WI38 (cell line): ENCODE results near the gene ALAS1.

Experiments
- H3K4me3 ChIP-seq: 2 replicates; pipeline ENCODE4 v1.5.1; 2011; ENCODE audit warnings: low read depth, mild to moderate bottlenecking, control low read depth, low read length
- CTCF ChIP-seq: IDR thresholded peaks from 2 replicates; pipeline ENCODE4 v1.5.1; 2012; ENCODE audit warnings: low read depth, mild to moderate bottlenecking, control low read depth, low read length

Gene ALAS1

DNA sequence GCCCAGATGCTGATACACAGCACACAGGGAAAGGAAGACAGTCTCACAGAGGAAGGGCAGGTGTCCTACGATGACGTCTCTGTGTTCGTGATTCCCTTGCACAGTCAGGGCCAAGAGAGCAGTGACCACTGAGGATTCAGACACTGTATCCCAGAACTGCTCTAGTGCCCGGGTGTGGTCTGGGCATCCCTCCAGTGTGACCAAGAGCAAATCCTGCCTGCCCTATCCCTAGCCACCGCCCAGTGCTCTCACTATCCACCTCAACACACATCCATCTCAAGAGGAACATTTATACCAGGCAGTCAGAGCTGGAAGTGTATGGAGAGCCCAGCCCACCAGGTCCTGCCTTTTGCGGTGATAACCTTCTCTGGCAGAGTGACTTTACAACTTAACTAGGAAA lies 51.7 kb downstream of the ALAS1 start:
- no peak for TF ChIP-seq CTCF
- H3K4me3 ChIP-seq = no peak overlapping the region

DNA sequence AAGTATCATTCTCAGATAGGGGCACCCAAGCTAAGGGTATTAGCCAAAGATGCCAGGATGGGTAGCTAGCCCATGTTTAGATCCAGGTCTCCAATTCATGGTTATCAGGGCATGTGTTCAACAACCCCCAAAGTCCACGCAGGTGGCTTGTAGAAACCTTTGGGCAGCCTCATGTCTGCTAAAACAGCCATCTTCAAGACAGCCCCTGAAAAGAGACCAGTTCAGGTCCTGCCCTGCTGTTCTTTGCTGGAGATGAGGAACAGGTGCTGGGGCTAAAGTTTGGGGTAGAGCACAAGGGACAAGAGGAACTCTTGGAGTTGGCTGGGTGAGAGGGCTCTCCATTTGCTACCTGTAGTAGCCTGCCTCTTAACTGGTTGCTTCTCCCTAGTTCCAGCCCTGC lies 52.2 kb downstream of the ALAS1 start:
- no peak overlapping the region for H3K4me3 ChIP-seq
- no peak for TF ChIP-seq CTCF

GRCh38 chr3:52253314-52254304 lies 55.6 kb downstream of the ALAS1 start:
- H3K4me3 ChIP-seq = no peak overlapping the region
- no peak for TF ChIP-seq CTCF

DNA sequence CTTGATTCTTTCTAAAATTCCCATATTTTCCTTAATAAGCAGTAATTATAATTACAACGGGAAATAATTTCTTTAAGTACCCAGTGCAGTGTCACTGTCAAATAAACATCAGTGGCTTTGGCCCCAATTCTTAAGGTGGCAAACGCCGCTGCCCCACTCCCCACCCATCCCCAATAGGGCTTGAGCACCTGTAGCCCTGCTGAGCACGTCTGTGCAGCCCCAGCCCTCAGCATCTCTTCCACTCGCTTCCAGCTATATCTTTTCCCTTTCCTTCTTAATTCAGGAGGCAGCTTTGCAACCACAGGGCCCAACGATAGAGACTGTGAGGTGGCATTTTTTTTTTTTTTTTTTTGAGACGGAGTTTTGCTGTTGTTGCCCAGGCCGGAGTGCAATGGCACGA lies 56.6 kb downstream of the ALAS1 start:
- H3K4me3 ChIP-seq = no peak overlapping the region
- no peak for TF ChIP-seq CTCF

- no peak overlapping the region for H3K4me3 ChIP-seq
- no peak for TF ChIP-seq CTCF
Measured at GRCh38 chr3:52256159-52256558, 58.2 kb downstream of the ALAS1 start.

- no peak for TF ChIP-seq CTCF
- no peak overlapping the region for H3K4me3 ChIP-seq
Measured at GRCh38 chr3:52256622-52257021, 58.7 kb downstream of the ALAS1 start.

GRCh38 chr3:52257911-52258310 lies 60.0 kb downstream of the ALAS1 start:
- no peak for TF ChIP-seq CTCF

More at GRCh38 chr3:52257911-52258310, 60.0 kb downstream of the ALAS1 start:
- no peak overlapping the region for H3K4me3 ChIP-seq
